SK-N-SH (cell line): ENCODE measurements around the gene MCF2L2. TPM values are rescaled to one million over a fixed set of nuclear protein-coding genes. Genes with fewer than 3 reads are reported as not detected.

Experiments
- CTCF ChIA-PET: fragments of 300-600, 350-600 bp; formaldehyde crosslinking; extraction: SDS; loops from one replicate; lab custom pipeline; 2021; lab: Yijun Ruan, JAX
- POLR2A ChIA-PET: fragments of 350-600 bp; sonication (Branson Sonifier 250); formaldehyde crosslinking; extraction: SDS; loops from one replicate; lab custom pipeline; 2020; ENCODE audit warnings: antibody characterized with exemption, inconsistent platforms; lab: Yijun Ruan, JAX
- DNase-seq: peaks from one replicate; pipeline ENCODE4 v3.0.0; 2012
- H2AFZ ChIP-seq: fragments of 200-600 bp; sonication (generic); 2 replicates; pipeline ENCODE4 v1.8.1; 2016; ENCODE audit warnings: antibody characterized with exemption, mild to moderate bottlenecking, low read depth
- H3F3A ChIP-seq: fragments of 200-600 bp; sonication (generic); replicated peaks from 2 replicates; pipeline ENCODE3; 2016; ENCODE audit warnings: antibody characterized with exemption, mild to moderate bottlenecking; ENCODE audit not compliant: insufficient read depth
- H3K27ac ChIP-seq, 2 experiments: fragments of 200-500 bp in 1 of 2; fragments of 200-600 bp in 1 of 2; sonication (Bioruptor generic) in 1 of 2; sonication (generic), shearing (Covaris generic) in 1 of 2; 2 replicates each; pipeline versions ENCODE4 v1.5.1 to v1.6.1; 2014 to 2016; ENCODE audit warnings: low read depth in 2 of 2, inconsistent platforms in 1 of 2, low read length in 1 of 2, mild to moderate bottlenecking in 1 of 2, mixed read lengths in 1 of 2
- H3K27me3 ChIP-seq: fragments of 200-600 bp; sonication (generic), shearing (Covaris generic); 2 replicates; pipeline ENCODE4 v1.6.1; 2016; ENCODE audit warnings: mixed run types; ENCODE audit not compliant: insufficient read depth
- H3K36me3 ChIP-seq, 2 experiments: fragments of 200-500 bp in 1 of 2; fragments of 200-600 bp in 1 of 2; sonication (Bioruptor generic) in 1 of 2; sonication (generic) in 1 of 2; replicated peaks in 1 of 2; 2 replicates each; pipeline versions ENCODE3 to v1.5.1; 2014 to 2016; ENCODE audit warnings: low read length in 1 of 2, mild to moderate bottlenecking in 1 of 2; ENCODE audit not compliant: insufficient read depth in 2 of 2, control insufficient read depth in 1 of 2
- H3K4me1 ChIP-seq, 2 experiments: fragments of 200-500 bp in 1 of 2; fragments of 200-600 bp in 1 of 2; sonication (Bioruptor generic) in 1 of 2; sonication (generic), shearing (Covaris generic) in 1 of 2; 2 replicates each; pipeline versions ENCODE4 v1.5.1 to v1.6.1; 2014 to 2016; ENCODE audit warnings: low read depth in 1 of 2, low read length in 1 of 2, mixed run types in 1 of 2; ENCODE audit not compliant: insufficient read depth in 2 of 2, control insufficient read depth in 1 of 2
- H3K4me2 ChIP-seq: fragments of 200-600 bp; sonication (generic), shearing (Covaris generic); 2 replicates; pipeline ENCODE4 v1.6.1; 2017; ENCODE audit warnings: mixed run types
- H3K4me3 ChIP-seq, 2 experiments: fragments of 200-500 bp in 1 of 2; fragments of 200-600 bp in 1 of 2; sonication (Bioruptor generic) in 1 of 2; sonication (generic), shearing (Covaris generic) in 1 of 2; 2 replicates each; pipeline versions ENCODE4 v1.5.1 to v1.8.1; 2014 to 2016; ENCODE audit warnings: low read depth in 2 of 2, inconsistent platforms in 1 of 2, low read length in 1 of 2, mild to moderate bottlenecking in 1 of 2, mixed read lengths in 1 of 2, moderate library complexity in 1 of 2
- H3K79me2 ChIP-seq: fragments of 200-600 bp; sonication (generic); 2 replicates; pipeline ENCODE4 v1.8.1; 2017; ENCODE audit warnings: mild to moderate bottlenecking; ENCODE audit not compliant: insufficient read depth
- H3K9ac ChIP-seq: fragments of 200-600 bp; sonication (generic); 2 replicates; pipeline ENCODE4 v1.6.1; 2017; ENCODE audit warnings: mixed run types
- H3K9me2 ChIP-seq: fragments of 200-600 bp; sonication (generic); 2 replicates; pipeline ENCODE4 v1.6.1; 2017; ENCODE audit warnings: mixed run types
- H3K9me3 ChIP-seq: fragments of 200-600 bp; sonication (generic); 2 replicates; pipeline ENCODE4 v1.6.1; 2017; ENCODE audit warnings: mixed run types, mild to moderate bottlenecking, moderate library complexity
- H4K20me1 ChIP-seq: fragments of 200-600 bp; sonication (generic); 2 replicates; pipeline ENCODE4 v1.6.1; 2017; ENCODE audit warnings: mild to moderate bottlenecking, mixed run types; ENCODE audit not compliant: insufficient read depth
- CHD2 ChIP-seq: fragments of 150-350 bp; IDR thresholded peaks from 2 replicates; pipeline ENCODE4 v1.6.1; 2018; ENCODE audit warnings: low read length; ENCODE audit not compliant: partially characterized antibody
- CTCF ChIP-seq: fragments of 200-600 bp; sonication (generic); IDR thresholded peaks from 2 replicates; pipeline ENCODE4 v1.6.1; 2017; ENCODE audit warnings: antibody characterized with exemption, mild to moderate bottlenecking, moderate library complexity
- EP300 ChIP-seq, 2 experiments: IDR thresholded peaks; 2 replicates each; pipeline versions ENCODE4 v1.4.0 to v1.6.1; 2012; ENCODE audit warnings: borderline replicate concordance in 1 of 2, low read depth in 1 of 2, low read length in 1 of 2
- EZH2phosphoT487 ChIP-seq: fragments of 200-600 bp; sonication (generic); IDR thresholded peaks from 2 replicates; pipeline ENCODE4 v1.6.1; 2017; ENCODE audit warnings: low read depth, mixed run types, mild to moderate bottlenecking, antibody characterized with exemption, moderate library complexity, borderline replicate concordance
- FOXJ3 ChIP-seq: sonication (generic); formaldehyde crosslinking; IDR thresholded peaks from 2 replicates; pipeline ENCODE4 v1.5.1; 2020; ENCODE audit warnings: mild to moderate bottlenecking, missing genetic modification reagents
- GABPA ChIP-seq: IDR thresholded peaks from 2 replicates; pipeline ENCODE4 v1.4.0; 2012; ENCODE audit warnings: low read depth, mild to moderate bottlenecking
- GATA2 ChIP-seq: sonication (generic); formaldehyde crosslinking; IDR thresholded peaks from 2 replicates; pipeline ENCODE4 v1.5.0; 2020; ENCODE audit warnings: mild to moderate bottlenecking, missing genetic modification reagents
- JUND ChIP-seq: IDR thresholded peaks from 2 replicates; pipeline ENCODE4 v1.4.0; 2012
- MAX ChIP-seq: IDR thresholded peaks from 2 replicates; pipeline ENCODE4 v1.4.0; 2012; ENCODE audit warnings: low read depth
- RAD21 ChIP-seq: IDR thresholded peaks from 2 replicates; pipeline ENCODE4 v1.6.1; 2012; ENCODE audit warnings: mild to moderate bottlenecking, low read length
- RFX5 ChIP-seq: IDR thresholded peaks from 2 replicates; pipeline ENCODE4 v1.6.1; 2012; ENCODE audit warnings: mild to moderate bottlenecking, improper control_type of control experiment, low read length
- SIN3A ChIP-seq: IDR thresholded peaks from 2 replicates; pipeline ENCODE4 v1.6.1; 2012; ENCODE audit warnings: low read depth, mild to moderate bottlenecking, low read length, moderate library complexity, borderline replicate concordance
- TCF12 ChIP-seq: IDR thresholded peaks from 2 replicates; pipeline ENCODE4 v1.4.0; 2012
- USF2 ChIP-seq: fragments of 150-350 bp; IDR thresholded peaks from 2 replicates; pipeline ENCODE4 v1.6.1; 2017; ENCODE audit warnings: antibody characterized with exemption, low read length, low read depth, borderline replicate concordance
- ZBTB33 ChIP-seq: IDR thresholded peaks from 2 replicates; pipeline ENCODE4 v1.4.0; 2012; ENCODE audit warnings: low read depth, borderline replicate concordance
- WGBS: methylation state at CpG from one replicate; pipeline ENCODE4 v1.1.6; 2017; ENCODE audit warnings: low lambda C conversion rate; 5-methylcytosine and 5-hydroxymethylcytosine counted together
- polyA plus RNA-seq, 3 experiments: library from polyadenylated mRNA; depleted of rRNA; stranded (reverse); fragments of >200 nt; gene quantifications; 2 replicates each; pipeline ENCODE4 v1.2.3, GENCODE V29; 2012

The MCF2L2 gene
- polyA plus RNA-seq, 1 of the 3 experiments (the other 2 are of a cell fraction): 0.56 TPM

- Histone ChIP-seq H3K9me2 (no peaks in the 10 kb centered on the region), H3K4me3 (no peak overlapping the region)
- TF ChIP-seq RAD21 (no peak), JUND (no peak), SIN3A (no peak), MAX (no peak), TCF12 (no peak), EP300 (IDR thresholded peaks at IDR 0.05; ENCODE audit: borderline replicate concordance in 1 of 2, low read depth in 1 of 2, low read length in 1 of 2) (no peak), CHD2 (no peak), EZH2phosphoT487 (no peak), CTCF (no peak), RFX5 (no peak), ZBTB33 (no peak), GABPA (no peak), FOXJ3 (CRISPR knock-in tag) (no peak), USF2 (no peak), GATA2 (CRISPR knock-in tag) (no peak)
- TF ChIP-seq, all 33 proteins: peak for 0
- ChIA-PET CTCF (interaction anchor here (1.2 to 1.7 kb wide), 4 partner anchors 10 to 250 kb away, joined by 3 to 7 read pairs (median 4); no protein-coding TSS in a partner anchor), POLR2A (no interaction called here)
- Histone ChIP-seq H2AFZ (no peak overlapping the region; the same call in 1 of the 2 replicates), H3K4me1 (peaks cover 0 to 12% of the 10 kb centered on the region in 2 experiments; a peak in 1 of 4 replicates), H3K27me3 (no peaks in the 10 kb centered on the region), H3K4me2 (no peak overlapping the region), H3F3A (no peaks in the 10 kb centered on the region), H3K9me3 (peaks cover 11% of the 10 kb centered on the region; the same call in 1 of the 2 replicates), H3K36me3 (no peaks in the 10 kb centered on the region), H3K79me2 (no peaks in the 10 kb centered on the region), H4K20me1 (no peaks in the 10 kb centered on the region), H3K27ac (no peak overlapping the region; a peak in 1 of 4 replicates), H3K9ac (no peak overlapping the region)
- 55% methylated on average over 6 of the region's 6 CpGs for WGBS
- no peak for DNase-seq
Measured at GRCh38 chr3:183132409-183132808, 296.0 kb downstream of the MCF2L2 start.
